ENCODE measurements around the gene TBC1D14. TPM values are rescaled to one million over a fixed set of nuclear protein-coding genes. Genes with fewer than 3 reads are reported as not detected.

TBC1D14 gene, protein sequence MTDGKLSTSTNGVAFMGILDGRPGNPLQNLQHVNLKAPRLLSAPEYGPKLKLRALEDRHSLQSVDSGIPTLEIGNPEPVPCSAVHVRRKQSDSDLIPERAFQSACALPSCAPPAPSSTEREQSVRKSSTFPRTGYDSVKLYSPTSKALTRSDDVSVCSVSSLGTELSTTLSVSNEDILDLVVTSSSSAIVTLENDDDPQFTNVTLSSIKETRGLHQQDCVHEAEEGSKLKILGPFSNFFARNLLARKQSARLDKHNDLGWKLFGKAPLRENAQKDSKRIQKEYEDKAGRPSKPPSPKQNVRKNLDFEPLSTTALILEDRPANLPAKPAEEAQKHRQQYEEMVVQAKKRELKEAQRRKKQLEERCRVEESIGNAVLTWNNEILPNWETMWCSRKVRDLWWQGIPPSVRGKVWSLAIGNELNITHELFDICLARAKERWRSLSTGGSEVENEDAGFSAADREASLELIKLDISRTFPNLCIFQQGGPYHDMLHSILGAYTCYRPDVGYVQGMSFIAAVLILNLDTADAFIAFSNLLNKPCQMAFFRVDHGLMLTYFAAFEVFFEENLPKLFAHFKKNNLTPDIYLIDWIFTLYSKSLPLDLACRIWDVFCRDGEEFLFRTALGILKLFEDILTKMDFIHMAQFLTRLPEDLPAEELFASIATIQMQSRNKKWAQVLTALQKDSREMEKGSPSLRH
- total RNA-seq (2013), result 69.7 TPM
- polyA plus RNA-seq (10 to 100 TPM; 36.3 to 44.7 (median 39.3) TPM), polyA minus RNA-seq (47.0 and 70.8 TPM in 2 replicates), total RNA-seq (18.2 to 99.0 (median 74.2) reads per million in 11 experiments)

DNA sequence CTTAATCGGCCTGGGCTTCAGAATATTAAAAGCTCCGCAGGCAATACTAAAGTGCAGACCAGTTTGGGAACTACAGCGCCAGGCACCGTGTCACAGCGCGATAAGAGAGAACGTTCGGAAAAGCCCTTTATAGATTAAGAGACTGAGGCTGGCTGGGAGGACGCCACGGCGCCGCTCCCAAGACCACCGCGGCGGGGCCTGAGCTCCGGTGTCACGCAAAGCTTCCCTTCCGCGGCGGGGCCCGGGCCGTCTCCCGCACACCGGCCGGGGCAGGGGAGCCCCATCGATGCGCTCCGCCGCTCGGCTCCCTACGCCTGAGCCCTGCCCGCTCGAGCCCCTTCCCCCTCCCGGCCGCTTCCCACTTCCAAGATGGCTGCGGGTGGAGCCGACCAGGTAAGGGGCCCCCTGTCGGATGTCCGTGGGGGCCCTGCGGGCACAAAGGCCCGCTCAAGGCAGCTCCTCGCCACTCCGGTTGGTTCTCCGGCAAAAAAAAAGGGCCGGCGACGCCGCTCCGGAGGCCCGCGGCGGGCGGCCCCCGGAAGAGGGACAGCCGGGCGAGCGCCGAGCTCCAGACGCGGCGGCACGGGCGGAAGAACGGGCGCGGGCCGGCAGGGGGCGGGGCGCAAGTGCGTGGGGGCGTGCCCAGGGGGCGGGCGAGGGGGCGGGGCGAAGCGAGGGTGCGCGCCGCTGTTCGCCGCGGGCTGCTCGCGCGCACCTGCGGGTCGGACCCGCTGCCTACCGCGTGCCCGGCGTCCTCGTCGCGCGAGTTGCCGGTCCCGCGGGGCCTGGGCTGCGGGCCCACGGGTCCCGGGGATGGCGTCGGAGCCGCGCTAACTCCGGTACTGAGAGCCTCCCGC, at the start of gene TBC1D14:
Gene TBC1D14 (plus strand): TSS at position 714 of the 857 bp plus-strand sequence. CDS start 13,564 bp downstream, outside the sequence.
- peak within 1 kb of the TSS; percentile 93 for H3K9ac ChIP-seq (ENCODE audit: insufficient read depth, low read length, poor library complexity, severe bottlenecking)
- WGBS (ENCODE audit: insufficient coverage), result under 1% methylated on average over 107 of the region's 108 CpGs
- H3K4me1 ChIP-seq (ENCODE audit: control insufficient read depth in 1 of 2, insufficient read depth in 2 of 2, low read length in 2 of 2), result peaks cover 49 to 53% of the 10 kb centered on the region in 2 donors
- H3K4me3 ChIP-seq (replicated peaks in 1 of 3; ENCODE audit: low read depth in 2 of 3, low read length in 3 of 3), result peak within 1 kb of the TSS; percentile 77 to 94 (median 78)
- H3K27me3 ChIP-seq (ENCODE audit: control insufficient read depth in 2 of 2, insufficient read depth in 2 of 2, low read length in 2 of 2), result no peaks in the 10 kb centered on the region
- TF ChIP-seq, protein P1, sequence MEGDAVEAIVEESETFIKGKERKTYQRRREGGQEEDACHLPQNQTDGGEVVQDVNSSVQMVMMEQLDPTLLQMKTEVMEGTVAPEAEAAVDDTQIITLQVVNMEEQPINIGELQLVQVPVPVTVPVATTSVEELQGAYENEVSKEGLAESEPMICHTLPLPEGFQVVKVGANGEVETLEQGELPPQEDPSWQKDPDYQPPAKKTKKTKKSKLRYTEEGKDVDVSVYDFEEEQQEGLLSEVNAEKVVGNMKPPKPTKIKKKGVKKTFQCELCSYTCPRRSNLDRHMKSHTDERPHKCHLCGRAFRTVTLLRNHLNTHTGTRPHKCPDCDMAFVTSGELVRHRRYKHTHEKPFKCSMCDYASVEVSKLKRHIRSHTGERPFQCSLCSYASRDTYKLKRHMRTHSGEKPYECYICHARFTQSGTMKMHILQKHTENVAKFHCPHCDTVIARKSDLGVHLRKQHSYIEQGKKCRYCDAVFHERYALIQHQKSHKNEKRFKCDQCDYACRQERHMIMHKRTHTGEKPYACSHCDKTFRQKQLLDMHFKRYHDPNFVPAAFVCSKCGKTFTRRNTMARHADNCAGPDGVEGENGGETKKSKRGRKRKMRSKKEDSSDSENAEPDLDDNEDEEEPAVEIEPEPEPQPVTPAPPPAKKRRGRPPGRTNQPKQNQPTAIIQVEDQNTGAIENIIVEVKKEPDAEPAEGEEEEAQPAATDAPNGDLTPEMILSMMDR (IDR thresholded peaks at IDR 0.05), result no peak
- Mint-ChIP-seq H3K9me3 (peaks cover 0 to 3% (median 0%) of the 10 kb centered on the region in 7 donors), H3K4me3 (peak within 1 kb of the TSS; percentile 96 to 97), H3K4me1 (peaks cover 61% of the 10 kb centered on the region), H3K27ac (peak within 1 kb of the TSS; percentile 86 to 96 (median 92)), H3K27me3 (ENCODE audit: low read depth in 3 of 3) (peaks cover 8 to 12% (median 11%) of the 10 kb centered on the region in 3 donors), H3K36me3 (peaks cover 6% of the 10 kb centered on the region in 2 donors)
- peak within 1 kb of the TSS; percentile 87 to 90 for H3K27ac ChIP-seq (ENCODE audit: low read depth in 1 of 2, low read length in 2 of 2)
- peak; percentile 72 to 78 (median 78) for DNase-seq
- H3K9me3 ChIP-seq (replicated peaks in 1 of 2; ENCODE audit: control insufficient read depth in 1 of 2, insufficient read depth in 1 of 2, low read length in 2 of 2), result no peaks in the 10 kb centered on the region
- intact Hi-C loops (cut with micrococcal nuclease), result loop anchor here in 1 of 2 donors (5.0 kb wide), 1 partner anchor 33 kb away; no protein-coding TSS in a partner anchor
- peaks cover 41% of the 10 kb centered on the region for H4K20me1 ChIP-seq (ENCODE audit: insufficient read depth, low read length)
- H3K79me2 ChIP-seq (ENCODE audit: insufficient read depth, low read length), result peaks cover 46% of the 10 kb centered on the region
- H3K36me3 ChIP-seq (replicated peaks in 1 of 2; ENCODE audit: control insufficient read depth in 1 of 2, insufficient read depth in 2 of 2, low read length in 2 of 2), result no peaks in the 10 kb centered on the region
- peak within 1 kb of the TSS; percentile 98 for H3K4me2 ChIP-seq (replicated peaks; ENCODE audit: extremely low read depth, low read length, poor library complexity, severe bottlenecking)
- peak within 1 kb of the TSS; percentile 80 for H2AFZ ChIP-seq (ENCODE audit: insufficient read depth, low read depth, low read length, poor library complexity, severe bottlenecking)

Data from CD14-positive monocyte (primary cell).